Gastrocnemius medialis (tissue), 4 donors: ENCODE results near the gene CPA3. TPM values are rescaled to one million over a fixed set of nuclear protein-coding genes. Genes with fewer than 3 reads are reported as not detected.

Experiments used
- ATAC-seq, 2 donors: fragments of 150-250 bp; one replicate each; pipeline ENCODE4 v1.9.1; 2016
- DNase-seq, 2 donors: peaks; one replicate each; pipeline ENCODE4 v3.0.0-alpha.2; 2019
- H3K27ac ChIP-seq, 4 donors: fragments of 200-600 bp; sonication (generic); 1 replicate in 1 of 4; 2 replicates in 3 of 4; pipeline ENCODE4 v1.5.1; 2016 to 2018; ENCODE audit warnings: mild to moderate bottlenecking in 2 of 4, moderate library complexity in 1 of 4
- H3K27me3 ChIP-seq, 3 donors: fragments of 200-600 bp; sonication (generic) in 2 of 3; 1 replicate in 1 of 3; 2 replicates in 2 of 3; pipeline versions ENCODE4 v1.5.1 to v1.6.0; 2016 to 2019; ENCODE audit warnings: mild to moderate bottlenecking in 1 of 3, moderate library complexity in 1 of 3
- H3K36me3 ChIP-seq, 2 donors: fragments of 200-600 bp; sonication (generic) in 1 of 2; one replicate each; pipeline ENCODE4 v1.5.1; 2017 to 2018
- H3K4me1 ChIP-seq, 2 donors: fragments of 200-600 bp; sonication (generic) in 1 of 2; one replicate each; pipeline ENCODE4 v1.5.1; 2016 to 2017; ENCODE audit warnings: mild to moderate bottlenecking in 2 of 2
- H3K4me3 ChIP-seq, 4 donors: fragments of 200-600 bp; sonication (generic) in 3 of 4; 1 replicate in 1 of 4; 2 replicates in 3 of 4; pipeline ENCODE4 v1.5.1; 2016 to 2019; ENCODE audit warnings: mild to moderate bottlenecking in 2 of 4
- H3K9me3 ChIP-seq, 3 donors: fragments of 200-600 bp; sonication (generic) in 2 of 3; 1 replicate in 1 of 3; 2 replicates in 2 of 3; pipeline ENCODE4 v1.5.1; 2016 to 2019
- POLR2A ChIP-seq, 2 donors: fragments of 450-650 bp; IDR thresholded peaks; one replicate each; pipeline ENCODE4 v1.6.1; 2017; ENCODE audit warnings: antibody characterized with exemption in 2 of 2, mild to moderate bottlenecking in 2 of 2, moderate library complexity in 2 of 2
- in situ Hi-C, 4 donors: fragments of 200-750 bp; cut with MboI; loops; one replicate each; pipeline versions ENCODE4 v1.15.0 to v1.8.0; 2017; ENCODE audit warnings: low sequenced_read_pairs in 4 of 4
- intact Hi-C: fragments of 100-400 bp; cut with DNase I; formaldehyde crosslinking; loops from one replicate; pipeline ENCODE4 v1.15.1; 2023; ENCODE audit warnings: low total_unique reads
- total RNA-seq, 4 donors: library from RNA; depleted of rRNA; stranded (reverse); fragments of >200 nt; gene quantifications; one replicate each; pipeline versions ENCODE4 v1.1.0 to v1.2.3, GENCODE V29; 2016
- TF ChIP-seq, protein P1 (sequence below), 5 experiments: fragments of 450-650 bp in 3 of 5; fragments of 200-600 bp in 2 of 5; sonication (generic) in 2 of 5; IDR thresholded peaks in 4 of 5; conservative IDR thresholded peaks in 1 of 5; 1 replicate in 4 of 5; 2 replicates in 1 of 5; pipeline ENCODE4 v1.5.1; 2016 to 2019; ENCODE audit warnings: antibody characterized with exemption in 5 of 5, mild to moderate bottlenecking in 3 of 5, moderate library complexity in 3 of 5

The CPA3 gene
- total RNA-seq, 4 donors from 2014 or later: 1.00 to 4.7 (median 1.8) TPM; not detected in 1

DNA sequence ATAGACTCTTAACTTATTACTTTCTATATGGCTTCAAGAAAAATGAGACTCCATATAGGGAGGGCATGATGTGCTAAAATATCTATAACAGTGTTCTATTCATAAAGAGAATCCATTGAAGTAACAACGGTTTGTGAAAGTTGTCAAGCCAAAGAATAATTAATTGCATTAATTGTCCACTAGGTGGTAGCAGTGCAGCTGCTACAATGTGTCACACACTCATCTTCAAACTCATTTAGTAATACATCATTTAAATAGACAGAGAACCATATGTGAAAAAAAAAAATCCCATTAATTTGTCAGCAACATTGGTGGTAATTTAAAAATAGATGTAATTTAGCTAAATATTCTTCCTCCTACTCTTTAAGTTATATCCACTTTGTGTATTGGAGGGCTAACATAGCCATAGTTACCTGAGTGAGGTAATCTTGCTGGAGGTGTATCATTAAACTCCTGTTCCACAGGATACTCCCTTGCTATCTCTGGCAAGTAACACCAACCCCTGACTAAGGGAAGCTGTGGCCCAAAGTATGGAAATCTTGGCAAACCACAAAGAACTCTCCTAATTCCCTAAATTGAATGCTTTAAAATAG, 3.7 kb upstream of the CPA3 start:
- Histone ChIP-seq H3K27ac (no peak overlapping the region), H3K4me1 (peaks cover 5% of the 10 kb centered on the region in 2 donors), H3K27me3 (no peaks in the 10 kb centered on the region), H3K9me3 (no peaks in the 10 kb centered on the region), H3K36me3 (no peaks in the 10 kb centered on the region), H3K4me3 (no peak overlapping the region)
- TF ChIP-seq, protein P1, sequence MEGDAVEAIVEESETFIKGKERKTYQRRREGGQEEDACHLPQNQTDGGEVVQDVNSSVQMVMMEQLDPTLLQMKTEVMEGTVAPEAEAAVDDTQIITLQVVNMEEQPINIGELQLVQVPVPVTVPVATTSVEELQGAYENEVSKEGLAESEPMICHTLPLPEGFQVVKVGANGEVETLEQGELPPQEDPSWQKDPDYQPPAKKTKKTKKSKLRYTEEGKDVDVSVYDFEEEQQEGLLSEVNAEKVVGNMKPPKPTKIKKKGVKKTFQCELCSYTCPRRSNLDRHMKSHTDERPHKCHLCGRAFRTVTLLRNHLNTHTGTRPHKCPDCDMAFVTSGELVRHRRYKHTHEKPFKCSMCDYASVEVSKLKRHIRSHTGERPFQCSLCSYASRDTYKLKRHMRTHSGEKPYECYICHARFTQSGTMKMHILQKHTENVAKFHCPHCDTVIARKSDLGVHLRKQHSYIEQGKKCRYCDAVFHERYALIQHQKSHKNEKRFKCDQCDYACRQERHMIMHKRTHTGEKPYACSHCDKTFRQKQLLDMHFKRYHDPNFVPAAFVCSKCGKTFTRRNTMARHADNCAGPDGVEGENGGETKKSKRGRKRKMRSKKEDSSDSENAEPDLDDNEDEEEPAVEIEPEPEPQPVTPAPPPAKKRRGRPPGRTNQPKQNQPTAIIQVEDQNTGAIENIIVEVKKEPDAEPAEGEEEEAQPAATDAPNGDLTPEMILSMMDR (IDR thresholded peaks at IDR 0.05 in 4 of 5, conservative IDR thresholded peaks at IDR 0.05 in 1 of 5): peak; percentile 63 to 83 (median 78)
- TF ChIP-seq POLR2A (IDR thresholded peaks at IDR 0.05): no peak
- DNase-seq: no peak
- intact Hi-C loops (loop anchor here (1.0 kb wide), 3 partner anchors 82 to 412 kb away; no protein-coding TSS in a partner anchor), in situ Hi-C loops (loop anchor here (5.0 to 25.0 kb wide), 5 partner anchors 83 to 413 kb away; no protein-coding TSS in a partner anchor)
- peak; percentile 72 to 78 for ATAC-seq

DNA sequence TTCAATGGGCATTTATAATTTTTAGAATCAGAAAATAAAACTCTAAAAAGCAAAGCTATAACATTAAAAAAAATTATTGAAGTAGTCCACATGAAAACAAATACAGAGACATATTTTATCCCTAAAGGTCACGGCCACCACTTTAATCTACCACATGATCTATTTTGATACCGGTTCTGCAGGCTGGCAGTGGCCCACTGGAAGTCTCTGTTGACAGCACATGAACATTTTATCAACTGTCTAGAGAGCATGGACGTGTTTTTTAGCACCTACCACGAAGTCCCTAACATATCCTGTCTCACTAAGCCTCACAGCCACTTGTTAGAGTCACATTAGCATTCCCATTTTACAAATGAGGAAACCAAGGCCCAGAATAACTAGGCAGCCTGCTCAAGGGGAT, 1.8 kb upstream of the CPA3 start:
- Histone ChIP-seq H3K4me3 (no peak overlapping the region), H3K4me1 (peaks cover 5% of the 10 kb centered on the region in 2 donors), H3K27me3 (no peaks in the 10 kb centered on the region), H3K36me3 (no peaks in the 10 kb centered on the region), H3K27ac (no peak overlapping the region), H3K9me3 (no peaks in the 10 kb centered on the region)
- no peak for ATAC-seq
- intact Hi-C loops (no loop called here), in situ Hi-C loops (loop anchor here (5.0 to 25.0 kb wide), 5 partner anchors 82 to 412 kb away; no protein-coding TSS in a partner anchor)
- no peak for DNase-seq
- no peak for TF ChIP-seq POLR2A (IDR thresholded peaks at IDR 0.05)
- TF ChIP-seq, protein P1 (IDR thresholded peaks at IDR 0.05 in 4 of 5, conservative IDR thresholded peaks at IDR 0.05 in 1 of 5): no peak

GRCh38 chr3:148863814-148864213, 1.3 kb upstream of the CPA3 start:
- in situ Hi-C loops (loop anchor here (5.0 to 25.0 kb wide), 5 partner anchors 81 to 411 kb away; no protein-coding TSS in a partner anchor), intact Hi-C loops (no loop called here)
- H3K27ac ChIP-seq: no peak overlapping the region
- no peaks in the 10 kb centered on the region for H3K27me3 ChIP-seq
- H3K4me1 ChIP-seq: peaks cover 5% of the 10 kb centered on the region in 2 donors
- no peaks in the 10 kb centered on the region for H3K9me3 ChIP-seq
- ATAC-seq: no peak
- no peaks in the 10 kb centered on the region for H3K36me3 ChIP-seq
- TF ChIP-seq, protein P1 (IDR thresholded peaks at IDR 0.05 in 4 of 5, conservative IDR thresholded peaks at IDR 0.05 in 1 of 5): no peak
- TF ChIP-seq POLR2A (IDR thresholded peaks at IDR 0.05): no peak
- no peak overlapping the region for H3K4me3 ChIP-seq
- DNase-seq: no peak

GRCh38 chr3:148866261-148866660, 1.2 kb downstream of the CPA3 start:
- Histone ChIP-seq H3K27ac (no peak overlapping the region), H3K4me3 (no peak overlapping the region), H3K36me3 (no peaks in the 10 kb centered on the region), H3K4me1 (peaks cover 5% of the 10 kb centered on the region in 2 donors), H3K9me3 (no peaks in the 10 kb centered on the region), H3K27me3 (no peaks in the 10 kb centered on the region)
- in situ Hi-C loops (loop anchor here in 3 of 4 donors (10.0 to 25.0 kb wide), 3 partner anchors 79 to 409 kb away; no protein-coding TSS in a partner anchor), intact Hi-C loops (no loop called here)
- ATAC-seq: no peak
- DNase-seq: no peak
- no peak for TF ChIP-seq POLR2A (IDR thresholded peaks at IDR 0.05)
- TF ChIP-seq, protein P1 (IDR thresholded peaks at IDR 0.05 in 4 of 5, conservative IDR thresholded peaks at IDR 0.05 in 1 of 5): no peak
